ENCODE measurements around the gene EED.

The EED gene

DNA sequence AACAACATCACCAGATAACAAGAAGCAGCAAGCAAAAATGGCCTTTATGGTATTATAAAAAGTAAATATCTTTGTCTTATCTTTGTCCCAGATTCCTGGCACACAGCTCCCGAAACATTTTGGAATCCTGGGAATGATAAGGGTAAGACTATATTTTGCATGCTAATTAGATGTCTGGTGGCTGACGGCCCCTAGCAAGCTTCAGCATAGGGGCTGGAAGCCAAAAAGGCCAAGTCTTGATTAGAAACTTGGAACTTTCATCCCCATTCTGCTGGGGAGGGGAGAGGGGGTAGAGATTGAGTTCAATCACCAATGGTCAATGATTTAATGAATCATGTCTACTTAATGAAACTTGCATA lies 38.2 kb upstream of the EED start:
- TF ChIP-seq, protein P1, sequence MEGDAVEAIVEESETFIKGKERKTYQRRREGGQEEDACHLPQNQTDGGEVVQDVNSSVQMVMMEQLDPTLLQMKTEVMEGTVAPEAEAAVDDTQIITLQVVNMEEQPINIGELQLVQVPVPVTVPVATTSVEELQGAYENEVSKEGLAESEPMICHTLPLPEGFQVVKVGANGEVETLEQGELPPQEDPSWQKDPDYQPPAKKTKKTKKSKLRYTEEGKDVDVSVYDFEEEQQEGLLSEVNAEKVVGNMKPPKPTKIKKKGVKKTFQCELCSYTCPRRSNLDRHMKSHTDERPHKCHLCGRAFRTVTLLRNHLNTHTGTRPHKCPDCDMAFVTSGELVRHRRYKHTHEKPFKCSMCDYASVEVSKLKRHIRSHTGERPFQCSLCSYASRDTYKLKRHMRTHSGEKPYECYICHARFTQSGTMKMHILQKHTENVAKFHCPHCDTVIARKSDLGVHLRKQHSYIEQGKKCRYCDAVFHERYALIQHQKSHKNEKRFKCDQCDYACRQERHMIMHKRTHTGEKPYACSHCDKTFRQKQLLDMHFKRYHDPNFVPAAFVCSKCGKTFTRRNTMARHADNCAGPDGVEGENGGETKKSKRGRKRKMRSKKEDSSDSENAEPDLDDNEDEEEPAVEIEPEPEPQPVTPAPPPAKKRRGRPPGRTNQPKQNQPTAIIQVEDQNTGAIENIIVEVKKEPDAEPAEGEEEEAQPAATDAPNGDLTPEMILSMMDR (IDR thresholded peaks at IDR 0.05; ENCODE audit: low read depth, low read length) = no peak
- no peaks in the 10 kb centered on the region for H3K9me3 ChIP-seq
- H3K36me3 ChIP-seq = no peaks in the 10 kb centered on the region
- H3K27me3 ChIP-seq = peaks cover 4% of the 10 kb centered on the region; the same call in 1 of the 2 replicates
- no peak for DNase-seq
- H3K4me1 ChIP-seq = no peaks in the 10 kb centered on the region
- H3K4me3 ChIP-seq (ENCODE audit: low read depth, low read length) = no peak overlapping the region

DNA sequence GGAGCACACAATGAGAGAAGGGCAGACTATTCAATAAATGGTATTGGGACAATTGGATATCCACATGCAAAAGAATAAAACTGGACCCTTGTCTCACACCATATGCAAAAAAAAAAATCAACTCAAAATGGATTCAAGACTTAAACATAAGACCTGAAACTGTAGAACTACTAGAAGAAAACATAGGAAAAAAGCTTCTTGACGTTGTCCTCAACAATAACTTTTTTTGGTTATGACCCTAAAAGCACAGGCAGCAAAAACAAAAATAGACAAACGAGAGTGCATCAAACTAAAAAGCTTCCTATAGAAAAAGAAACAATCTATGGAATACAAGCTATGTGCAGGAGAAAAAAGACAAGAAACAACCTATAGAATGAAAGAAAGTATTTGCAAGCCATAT lies 37.1 kb upstream of the EED start:
- no peak overlapping the region for H3K4me3 ChIP-seq (ENCODE audit: low read depth, low read length)
- H3K4me1 ChIP-seq = no peaks in the 10 kb centered on the region
- no peak for DNase-seq
- TF ChIP-seq, protein P1 (IDR thresholded peaks at IDR 0.05; ENCODE audit: low read depth, low read length) = no peak
- H3K9me3 ChIP-seq = no peaks in the 10 kb centered on the region
- peaks cover 4% of the 10 kb centered on the region; the same call in 1 of the 2 replicates for H3K27me3 ChIP-seq
- H3K36me3 ChIP-seq = no peaks in the 10 kb centered on the region

DNA sequence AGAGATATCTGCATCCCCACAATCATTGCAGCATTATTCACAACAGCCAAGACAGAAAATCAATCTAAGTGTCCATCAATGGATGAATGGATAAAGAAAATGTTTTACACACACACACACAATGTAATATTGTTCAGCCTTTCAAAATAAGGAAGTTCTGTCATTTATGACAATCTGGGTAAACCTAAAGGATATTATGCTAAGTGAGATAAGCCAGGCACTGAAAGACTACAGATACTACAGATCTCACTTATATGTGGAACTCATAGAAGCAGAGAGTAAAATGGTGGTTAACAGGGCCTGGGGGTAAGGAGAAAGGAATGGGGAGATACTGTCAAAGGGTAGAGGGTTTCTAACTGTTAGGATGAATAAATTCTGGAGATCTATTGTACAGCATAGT lies 36.0 kb upstream of the EED start:
- H3K9me3 ChIP-seq = no peaks in the 10 kb centered on the region
- DNase-seq = no peak
- H3K27me3 ChIP-seq = peaks cover 4% of the 10 kb centered on the region; the same call in 1 of the 2 replicates
- H3K36me3 ChIP-seq = no peaks in the 10 kb centered on the region
- H3K4me3 ChIP-seq (ENCODE audit: low read depth, low read length) = no peak overlapping the region
- TF ChIP-seq, protein P1 (IDR thresholded peaks at IDR 0.05; ENCODE audit: low read depth, low read length) = no peak
- no peaks in the 10 kb centered on the region for H3K4me1 ChIP-seq

DNA sequence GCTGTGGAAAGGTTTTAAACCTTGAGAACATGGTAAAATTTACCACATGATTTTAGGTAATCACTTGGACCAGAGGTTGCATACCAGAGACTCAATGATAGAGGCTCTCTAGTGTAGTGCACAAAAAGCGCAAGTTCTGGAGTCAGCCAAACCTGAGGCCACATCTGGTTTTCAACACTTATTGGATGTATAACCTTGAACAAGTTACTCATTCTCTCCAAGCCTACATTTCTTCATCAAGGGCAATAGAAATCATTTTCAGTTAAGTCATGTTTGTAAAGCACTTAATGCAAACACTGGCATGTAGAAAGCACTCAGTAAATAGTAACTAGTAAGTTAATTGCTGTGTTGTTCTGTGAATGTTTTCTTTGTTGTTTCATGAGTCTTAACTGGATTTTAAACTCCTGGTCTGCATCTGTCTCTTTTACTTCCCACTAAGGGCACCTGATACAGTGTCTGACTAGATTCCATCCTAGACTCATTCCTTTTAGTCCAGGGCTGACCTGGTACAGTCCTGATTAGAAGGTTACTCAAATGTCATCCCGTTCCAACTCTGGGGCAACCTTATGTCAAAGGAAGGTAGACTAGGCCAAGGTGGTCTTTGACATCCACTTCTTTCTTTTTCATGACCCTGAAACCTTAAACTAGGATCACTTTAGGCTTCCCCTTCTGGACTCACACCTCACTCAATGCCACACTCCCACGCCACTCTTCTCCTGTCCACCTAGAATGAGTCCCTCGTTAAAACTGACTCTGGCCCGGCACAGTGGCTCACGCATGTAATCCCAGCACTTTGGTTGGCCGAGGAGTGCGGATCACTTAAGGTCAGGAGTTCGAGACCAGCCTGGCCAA lies 34.5 kb upstream of the EED start:
- Histone ChIP-seq H3K4me3 (ENCODE audit: low read depth, low read length) (no peak overlapping the region), H3K27me3 (peaks cover 4% of the 10 kb centered on the region; the same call in 1 of the 2 replicates), H3K36me3 (no peaks in the 10 kb centered on the region), H3K9me3 (no peaks in the 10 kb centered on the region), H3K4me1 (no peaks in the 10 kb centered on the region)
- TF ChIP-seq, protein P1 (IDR thresholded peaks at IDR 0.05; ENCODE audit: low read depth, low read length) = no peak
- no peak for DNase-seq

DNA sequence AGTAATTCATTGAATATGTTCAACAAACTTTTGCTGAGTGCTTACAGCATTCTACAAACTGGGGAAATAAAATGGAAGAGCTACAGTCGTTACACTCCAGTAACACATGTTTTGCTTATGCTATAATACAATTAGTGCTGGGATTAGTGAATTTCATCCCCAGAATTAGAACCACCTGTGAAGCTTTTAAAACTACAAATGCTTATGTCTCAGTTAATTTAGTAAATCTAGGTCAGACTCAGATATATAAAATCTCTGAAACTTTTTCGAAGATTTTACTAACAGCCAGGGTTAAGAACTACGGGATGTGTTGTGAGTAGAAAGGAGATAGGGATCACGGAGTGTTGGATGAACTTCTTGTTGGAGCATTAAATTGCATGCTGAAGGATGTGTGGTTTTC lies 33.7 kb upstream of the EED start:
- TF ChIP-seq, protein P1 (IDR thresholded peaks at IDR 0.05; ENCODE audit: low read depth, low read length) = no peak
- Histone ChIP-seq H3K4me3 (ENCODE audit: low read depth, low read length) (no peak overlapping the region), H3K9me3 (no peaks in the 10 kb centered on the region), H3K4me1 (no peaks in the 10 kb centered on the region), H3K27me3 (peaks cover 4% of the 10 kb centered on the region; the same call in 1 of the 2 replicates), H3K36me3 (no peaks in the 10 kb centered on the region)
- DNase-seq = no peak

DNA sequence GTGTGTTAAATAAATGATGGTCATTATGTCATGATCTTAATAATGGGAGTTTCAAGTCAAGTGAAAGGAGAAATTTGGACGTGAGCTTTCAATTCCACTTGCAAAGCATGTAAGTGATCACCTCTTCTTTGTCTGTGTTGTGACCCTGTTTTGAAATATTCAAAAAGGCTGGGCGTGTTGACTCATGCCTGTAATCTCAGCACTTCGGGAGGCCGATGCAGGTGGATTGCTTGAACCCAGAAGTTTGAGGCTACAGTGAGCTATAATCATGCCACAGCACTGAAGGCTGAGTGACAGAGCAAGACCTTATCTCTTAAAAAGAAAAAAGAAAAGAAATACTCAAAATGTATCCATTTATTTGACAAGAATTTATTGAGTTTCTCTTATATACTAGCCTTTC lies 32.9 kb upstream of the EED start:
- Histone ChIP-seq H3K9me3 (no peaks in the 10 kb centered on the region), H3K4me1 (no peaks in the 10 kb centered on the region), H3K4me3 (ENCODE audit: low read depth, low read length) (no peak overlapping the region), H3K36me3 (no peaks in the 10 kb centered on the region), H3K27me3 (peaks cover 4% of the 10 kb centered on the region; the same call in 1 of the 2 replicates)
- no peak for DNase-seq
- TF ChIP-seq, protein P1 (IDR thresholded peaks at IDR 0.05; ENCODE audit: low read depth, low read length) = no peak

All from BE2C (cell line).